OCI-LY3 (cell line): ENCODE results near the gene MPG.

Experiments
- H2AFZ ChIP-seq: fragments of 200-600, 300-600 bp; shearing (Covaris generic); 2 replicates; pipeline ENCODE4 v1.6.0; 2014; ENCODE audit warnings: antibody characterized with exemption, low read depth, low read length
- H3K27ac ChIP-seq: fragments of 200-600, 300-600 bp; sonication (generic); 2 replicates; pipeline ENCODE4 v1.5.1; 2014; ENCODE audit warnings: mild to moderate bottlenecking, low read length, moderate library complexity, mixed read lengths
- H3K27me3 ChIP-seq: fragments of 200-600, 300-600 bp; sonication (generic); 2 replicates; pipeline ENCODE4 v1.6.1; 2014; ENCODE audit warnings: low read depth, low read length, mixed read lengths
- H3K36me3 ChIP-seq: fragments of 200-600, 300-600 bp; sonication (generic); replicated peaks from 2 replicates; pipeline ENCODE3; 2014; ENCODE audit warnings: low read depth, low read length, mixed read lengths
- H3K4me1 ChIP-seq: fragments of 300-600, 200-600 bp; sonication (generic); 2 replicates; pipeline ENCODE4 v1.6.1; 2014; ENCODE audit warnings: low read length, mixed read lengths
- H3K4me2 ChIP-seq: fragments of 200-600, 300-600 bp; sonication (generic); 2 replicates; pipeline ENCODE4 v1.6.1; 2014; ENCODE audit warnings: low read length, mixed read lengths
- H3K4me3 ChIP-seq: fragments of 300-600, 200-600 bp; sonication (generic); 2 replicates; pipeline ENCODE4 v1.5.1; 2014; ENCODE audit warnings: antibody characterized with exemption, mild to moderate bottlenecking, low read length, moderate library complexity
- H3K79me2 ChIP-seq: fragments of 300-600, 200-600 bp; shearing (Covaris generic); 2 replicates; pipeline ENCODE4 v1.6.1; 2014; ENCODE audit warnings: mild to moderate bottlenecking, low read length, mixed read lengths
- H3K9ac ChIP-seq: fragments of 300-600, 200-600 bp; shearing (Covaris generic); 2 replicates; pipeline ENCODE4 v1.6.0; 2014; ENCODE audit warnings: mild to moderate bottlenecking, low read length, moderate library complexity
- H3K9me3 ChIP-seq: fragments of 200-600, 300-600 bp; shearing (Covaris generic); 2 replicates; pipeline ENCODE4 v1.6.1; 2014; ENCODE audit warnings: low read length, mixed read lengths; ENCODE audit not compliant: insufficient read depth
- H4K20me1 ChIP-seq: fragments of 200-600, 300-600 bp; sonication (generic); 2 replicates; pipeline ENCODE4 v1.6.1; 2016; ENCODE audit warnings: low read length, mixed read lengths; ENCODE audit not compliant: insufficient read depth
- EZH2phosphoT487 ChIP-seq: fragments of 200-600 bp; shearing (Covaris generic); IDR thresholded peaks from 2 replicates; pipeline ENCODE4 v1.6.1; 2018; ENCODE audit warnings: antibody characterized with exemption, mixed run types, low read depth
- TF ChIP-seq, protein P1 (sequence below): fragments of 200-600, 300-600 bp; sonication (generic); IDR thresholded peaks from 2 replicates; pipeline ENCODE4 v1.5.1; 2014; ENCODE audit warnings: antibody characterized with exemption, low read length, low read depth

MPG gene

GRCh38 chr16:59440-60059, 18.5 kb upstream of the MPG start:
- peaks cover 34% of the 10 kb centered on the region for H3K36me3 ChIP-seq
- no peak overlapping the region for H2AFZ ChIP-seq
- no peak for TF ChIP-seq EZH2phosphoT487
- TF ChIP-seq, protein P1, sequence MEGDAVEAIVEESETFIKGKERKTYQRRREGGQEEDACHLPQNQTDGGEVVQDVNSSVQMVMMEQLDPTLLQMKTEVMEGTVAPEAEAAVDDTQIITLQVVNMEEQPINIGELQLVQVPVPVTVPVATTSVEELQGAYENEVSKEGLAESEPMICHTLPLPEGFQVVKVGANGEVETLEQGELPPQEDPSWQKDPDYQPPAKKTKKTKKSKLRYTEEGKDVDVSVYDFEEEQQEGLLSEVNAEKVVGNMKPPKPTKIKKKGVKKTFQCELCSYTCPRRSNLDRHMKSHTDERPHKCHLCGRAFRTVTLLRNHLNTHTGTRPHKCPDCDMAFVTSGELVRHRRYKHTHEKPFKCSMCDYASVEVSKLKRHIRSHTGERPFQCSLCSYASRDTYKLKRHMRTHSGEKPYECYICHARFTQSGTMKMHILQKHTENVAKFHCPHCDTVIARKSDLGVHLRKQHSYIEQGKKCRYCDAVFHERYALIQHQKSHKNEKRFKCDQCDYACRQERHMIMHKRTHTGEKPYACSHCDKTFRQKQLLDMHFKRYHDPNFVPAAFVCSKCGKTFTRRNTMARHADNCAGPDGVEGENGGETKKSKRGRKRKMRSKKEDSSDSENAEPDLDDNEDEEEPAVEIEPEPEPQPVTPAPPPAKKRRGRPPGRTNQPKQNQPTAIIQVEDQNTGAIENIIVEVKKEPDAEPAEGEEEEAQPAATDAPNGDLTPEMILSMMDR: no peak
- no peak overlapping the region for H3K4me2 ChIP-seq
- H4K20me1 ChIP-seq: no peaks in the 10 kb centered on the region
- H3K4me1 ChIP-seq: peaks cover 11% of the 10 kb centered on the region
- peaks cover 7% of the 10 kb centered on the region; the same call in 1 of the 2 replicates for H3K79me2 ChIP-seq
- H3K27ac ChIP-seq: no peak overlapping the region
- no peaks in the 10 kb centered on the region for H3K9me3 ChIP-seq
- no peaks in the 10 kb centered on the region for H3K27me3 ChIP-seq
- H3K9ac ChIP-seq: no peak overlapping the region
- H3K4me3 ChIP-seq: no peak overlapping the region

GRCh38 chr16:60166-60565, 17.9 kb upstream of the MPG start:
- no peak overlapping the region for H2AFZ ChIP-seq
- no peak overlapping the region for H3K27ac ChIP-seq
- peaks cover 9% of the 10 kb centered on the region for H3K4me1 ChIP-seq
- H3K4me3 ChIP-seq: no peak overlapping the region
- H3K4me2 ChIP-seq: no peak overlapping the region
- H4K20me1 ChIP-seq: no peaks in the 10 kb centered on the region
- H3K27me3 ChIP-seq: no peaks in the 10 kb centered on the region
- TF ChIP-seq, protein P1: no peak
- no peak for TF ChIP-seq EZH2phosphoT487
- H3K79me2 ChIP-seq: peaks cover under 1% of the 10 kb centered on the region; the same call in 1 of the 2 replicates
- H3K9me3 ChIP-seq: no peaks in the 10 kb centered on the region
- peaks cover 34% of the 10 kb centered on the region for H3K36me3 ChIP-seq
- no peak overlapping the region for H3K9ac ChIP-seq

DNA sequence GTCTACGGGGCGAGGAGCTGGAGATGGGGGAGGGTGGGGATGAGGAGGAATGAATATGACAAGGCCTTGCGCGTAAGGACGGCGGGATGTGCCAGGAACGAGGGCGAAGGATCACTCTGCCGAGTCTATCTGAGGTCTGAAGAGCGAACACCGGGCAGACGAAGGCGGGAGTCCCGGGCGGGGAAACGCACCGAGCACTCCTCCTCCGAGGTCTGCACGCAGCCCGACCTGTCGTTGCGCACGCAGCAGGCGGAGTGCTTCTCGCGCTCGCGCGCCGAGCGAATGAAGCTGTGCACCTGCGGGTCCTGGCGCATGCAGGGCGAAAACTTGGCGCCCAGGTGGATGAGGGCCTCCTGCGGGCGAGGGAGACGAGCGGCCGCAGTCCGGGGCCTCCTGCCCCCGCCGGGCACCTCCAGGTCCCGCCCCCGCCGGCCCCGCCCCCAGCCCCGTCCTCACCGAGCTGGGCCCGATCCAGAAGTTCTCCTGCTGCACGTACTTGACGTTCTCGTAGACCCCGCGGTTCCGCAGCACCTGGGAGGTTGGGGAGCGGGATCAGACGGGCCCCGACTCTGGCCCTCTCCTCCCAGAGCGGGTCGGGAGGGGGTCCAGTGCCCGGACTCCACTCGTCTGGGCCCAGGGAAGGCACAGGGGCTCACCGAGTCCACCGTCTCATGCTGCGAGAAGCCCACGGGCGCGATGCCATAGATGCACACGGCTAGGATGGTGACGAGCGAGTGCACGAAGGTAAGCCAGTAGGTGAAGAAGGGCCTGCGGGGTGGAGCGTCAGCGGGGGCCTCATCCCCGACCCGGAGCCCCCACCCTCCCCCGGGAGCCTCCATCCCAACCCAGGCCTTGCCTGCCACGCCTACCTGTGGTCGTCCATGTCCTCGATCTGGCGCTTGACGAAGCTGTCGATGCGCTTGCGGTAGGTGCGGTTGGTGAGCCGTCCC, 16.8 kb upstream of the MPG start:
- no peak overlapping the region for H2AFZ ChIP-seq
- H3K36me3 ChIP-seq: peaks cover 23% of the 10 kb centered on the region
- no peak overlapping the region for H3K4me3 ChIP-seq
- no peak overlapping the region for H3K4me2 ChIP-seq
- H3K27ac ChIP-seq: no peak overlapping the region
- H3K27me3 ChIP-seq: no peaks in the 10 kb centered on the region
- no peaks in the 10 kb centered on the region for H3K9me3 ChIP-seq
- H3K4me1 ChIP-seq: peaks cover 9% of the 10 kb centered on the region
- H3K79me2 ChIP-seq: no peaks in the 10 kb centered on the region
- no peak overlapping the region for H3K9ac ChIP-seq
- H4K20me1 ChIP-seq: no peaks in the 10 kb centered on the region
- TF ChIP-seq, protein P1: no peak
- no peak for TF ChIP-seq EZH2phosphoT487

- Histone ChIP-seq H3K4me1 (peaks cover 9% of the 10 kb centered on the region), H3K79me2 (no peaks in the 10 kb centered on the region), H3K9me3 (no peaks in the 10 kb centered on the region), H2AFZ (no peak overlapping the region), H3K27ac (no peak overlapping the region), H4K20me1 (no peaks in the 10 kb centered on the region), H3K36me3 (peaks cover 17% of the 10 kb centered on the region), H3K27me3 (no peaks in the 10 kb centered on the region), H3K4me2 (no peak overlapping the region), H3K4me3 (no peak overlapping the region), H3K9ac (no peak overlapping the region)
- no peak for TF ChIP-seq EZH2phosphoT487
- TF ChIP-seq, protein P1: no peak
Measured at GRCh38 chr16:61879-62281, 16.1 kb upstream of the MPG start.
